Measurements from ENCODE around the gene ZFHX3. TPM values are rescaled to one million over a fixed set of nuclear protein-coding genes. Genes with fewer than 3 reads are reported as not detected.

ZFHX3 gene
- total RNA-seq, 1 experiment from 2014 or later: 1.5 TPM

- Histone ChIP-seq H3K18ac (ENCODE audit: insufficient read length, low read depth, low read length) (no peak overlapping the region), H2BK20ac (ENCODE audit: low read depth, low read length, poor library complexity, severe bottlenecking) (no peak overlapping the region), H3T11ph (ENCODE audit: low read length) (no peak overlapping the region), H3K9me3 (ENCODE audit: control insufficient read depth, low read depth, low read length) (no peaks in the 10 kb centered on the region), H3K56ac (ENCODE audit: insufficient read length, low read depth, low read length) (no peak overlapping the region), H2AK5ac (ENCODE audit: insufficient read length, low read length) (no peak overlapping the region), H3K27ac (ENCODE audit: insufficient read length, low read depth, low read length) (no peak overlapping the region), H3K4me1 (ENCODE audit: insufficient read depth, low read length) (no peaks in the 10 kb centered on the region), H3K4me2 (ENCODE audit: insufficient read depth, insufficient read length, low read length) (no peak overlapping the region), H2BK12ac (ENCODE audit: insufficient read length, low read depth, low read length) (no peak overlapping the region), H2BK15ac (ENCODE audit: low read depth, low read length) (no peak overlapping the region), H4K8ac (replicated peaks; ENCODE audit: insufficient read length, low read depth, low read length) (no peak overlapping the region), H3K9ac (ENCODE audit: extremely low read depth, insufficient read length, low read length) (no peak overlapping the region), H3K4ac (ENCODE audit: low read depth, low read length) (no peak overlapping the region), H4K91ac (ENCODE audit: insufficient read length, low read depth, low read length) (no peak overlapping the region), H3K23me2 (ENCODE audit: insufficient read length, low read depth, low read length, poor library complexity, severe bottlenecking) (no peaks in the 10 kb centered on the region), H4K5ac (ENCODE audit: insufficient read length, low read depth, low read length) (no peak overlapping the region), H2BK120ac (ENCODE audit: low read depth, low read length, poor library complexity, severe bottlenecking) (no peak overlapping the region), H4K20me1 (ENCODE audit: control insufficient read depth, insufficient read depth, insufficient read length) (no peaks in the 10 kb centered on the region), H2AFZ (ENCODE audit: low read length) (no peak overlapping the region), H3K23ac (ENCODE audit: insufficient read length, low read depth, low read length) (no peak overlapping the region), H3K79me1 (ENCODE audit: insufficient read depth, low read depth, low read length, poor library complexity, severe bottlenecking) (no peaks in the 10 kb centered on the region), H3K27me3 (ENCODE audit: insufficient read depth, low read length) (no peaks in the 10 kb centered on the region), H2BK5ac (ENCODE audit: insufficient read length, low read length) (no peak overlapping the region), H3K79me2 (ENCODE audit: insufficient read depth, low read length) (no peaks in the 10 kb centered on the region), H3K14ac (ENCODE audit: insufficient read depth, low read length) (no peak overlapping the region)
- Mint-ChIP-seq H3K27me3 (ENCODE audit: low read depth) (peaks cover 11% of the 10 kb centered on the region), H3K9me3 (no peaks in the 10 kb centered on the region), H3K27ac (no peak overlapping the region; a peak in 1 of 7 replicates), H3K4me3 (no peak overlapping the region), H3K36me3 (ENCODE audit: insufficient read depth in 1 of 3, low read depth in 3 of 3) (no peaks in the 10 kb centered on the region), H3K4me1 (peaks cover 3 to 4% of the 10 kb centered on the region in 2 experiments; a peak in 3 of 4 replicates)
- DNase-seq: no peak
- no peak for TF ChIP-seq CTCF (conservative IDR thresholded peaks at IDR 0.05)
- no CpG with 5 or more reads among the region's 7 CpGs for WGBS (ENCODE audit: extremely low coverage, insufficient read length, low lambda C conversion rate)
Measured at GRCh38 chr16:72969146-72969545, 78.8 kb downstream of the ZFHX3 start.

Measured in H9 (cell line).